PC-9 (cell line): ENCODE results near the gene LRCOL1. TPM values are rescaled to one million over a fixed set of nuclear protein-coding genes. Genes with fewer than 3 reads are reported as not detected.

ENCODE experiments used
- BruUV-seq: library from RNA; stranded (reverse); fragments of 400-500 nt; replicated peaks from 2 replicates; lab custom pipeline; 2021; lab: Mats Ljungman, UMichigan
- CTCF ChIA-PET: fragments of 300-600 bp; sonication (Branson Sonifier 250); formaldehyde crosslinking; loops from one replicate; lab custom pipeline; 2022; ENCODE audit warnings: antibody characterized with exemption; lab: Charles Lee
- POLR2A ChIA-PET: fragments of 300-600 bp; sonication (Branson Sonifier 250); formaldehyde crosslinking; loops from one replicate; lab custom pipeline; 2022; ENCODE audit warnings: antibody characterized with exemption; ENCODE audit not compliant: unreplicated experiment; lab: Charles Lee
- DNase-seq, 2 experiments: peaks; one replicate each; pipeline versions ENCODE4 v3.0.0 to v3.0.0-alpha.2; 2015 to 2022; ENCODE audit warnings: mixed read lengths in 1 of 2
- H2AFZ ChIP-seq: fragments of 200-600 bp; sonication (generic); 2 replicates; pipeline ENCODE4 v1.8.1; 2017; ENCODE audit warnings: antibody characterized with exemption
- H3F3A ChIP-seq: fragments of 200-600 bp; sonication (generic); 2 replicates; pipeline ENCODE4 v1.8.1; 2017; ENCODE audit warnings: antibody characterized with exemption, mild to moderate bottlenecking, low read depth; ENCODE audit not compliant: insufficient read depth
- H3K27ac ChIP-seq: fragments of 200-600 bp; sonication (generic); 2 replicates; pipeline ENCODE4 v1.6.1; 2016; ENCODE audit warnings: mixed run types
- H3K27me3 ChIP-seq: fragments of 200-600 bp; sonication (generic); 2 replicates; pipeline ENCODE4 v1.6.1; 2016; ENCODE audit warnings: low read depth, mixed run types; ENCODE audit not compliant: insufficient read depth
- H3K36me3 ChIP-seq: fragments of 200-600 bp; sonication (generic); 2 replicates; pipeline ENCODE4 v1.6.1; 2016; ENCODE audit warnings: low read depth, mixed run types
- H3K4me1 ChIP-seq: fragments of 200-600 bp; sonication (generic); replicated peaks from 2 replicates; pipeline ENCODE4 v1.6.1; 2016; ENCODE audit warnings: mixed run types; ENCODE audit not compliant: insufficient read depth
- H3K4me2 ChIP-seq: fragments of 200-600 bp; sonication (generic); 2 replicates; pipeline ENCODE4 v1.6.1; 2017; ENCODE audit warnings: mixed run types
- H3K4me3 ChIP-seq: fragments of 200-600 bp; sonication (generic); 2 replicates; pipeline ENCODE4 v1.6.1; 2016; ENCODE audit warnings: mixed run types
- H3K79me2 ChIP-seq: fragments of 200-600 bp; sonication (generic); 2 replicates; pipeline ENCODE4 v1.6.1; 2017; ENCODE audit warnings: low read depth, mixed run types
- H3K9me2 ChIP-seq: fragments of 200-600 bp; sonication (generic); 2 replicates; pipeline ENCODE4 v1.8.1; 2017; ENCODE audit warnings: mild to moderate bottlenecking; ENCODE audit not compliant: insufficient read depth
- H3K9me3 ChIP-seq: fragments of 200-600 bp; sonication (generic); 2 replicates; pipeline ENCODE4 v1.8.1; 2016; ENCODE audit warnings: low read depth; ENCODE audit not compliant: insufficient read depth
- H4K20me1 ChIP-seq: fragments of 200-600 bp; sonication (generic); 2 replicates; pipeline ENCODE4 v1.8.1; 2017; ENCODE audit not compliant: insufficient read depth
- CTCF ChIP-seq: fragments of 200-600 bp; sonication (generic); conservative IDR thresholded peaks from 2 replicates; pipeline ENCODE4 v1.6.1; 2017; ENCODE audit warnings: mixed run types, antibody characterized with exemption, mild to moderate bottlenecking, moderate library complexity
- EZH2 ChIP-seq: fragments of 200-600 bp; sonication (generic); IDR thresholded peaks from 2 replicates; pipeline ENCODE4 v1.8.0; 2017; ENCODE audit warnings: antibody characterized with exemption, low read depth
- intact Hi-C: fragments of 100-400 bp; cut with micrococcal nuclease; formaldehyde crosslinking; loops from one replicate; pipeline ENCODE4 v1.10.0; 2022; ENCODE audit not compliant: unreplicated experiment
- total RNA-seq: library from RNA; stranded (reverse); gene quantifications from 2 replicates; pipeline ENCODE4 v1.2.3, GENCODE V29; 2021

The LRCOL1 gene
- total RNA-seq, 1 experiment from 2014 or later = not detected

- Histone ChIP-seq H3K27me3 (peaks cover 29% of the 10 kb centered on the region), H4K20me1 (no peaks in the 10 kb centered on the region), H3K4me3 (no peak overlapping the region), H3K4me2 (no peak overlapping the region), H3K27ac (no peak overlapping the region), H3K79me2 (no peaks in the 10 kb centered on the region), H3F3A (peaks cover 5% of the 10 kb centered on the region), H3K4me1 (no peaks in the 10 kb centered on the region; the same call in 1 of the 2 replicates), H3K9me2 (no peaks in the 10 kb centered on the region), H2AFZ (no peak overlapping the region), H3K9me3 (no peaks in the 10 kb centered on the region), H3K36me3 (no peaks in the 10 kb centered on the region)
- ChIA-PET CTCF (no interaction called here), POLR2A (no interaction called here)
- DNase-seq = no peak
- BruUV-seq = no TSS peak
- intact Hi-C loops = no loop called here
- TF ChIP-seq EZH2 = no peak
- no peak for TF ChIP-seq CTCF
Measured at GRCh38 chr12:132592282-132592970, 18.0 kb downstream of the LRCOL1 start.

GRCh38 chr12:132591107-132591935 is 19.1 kb downstream of the LRCOL1 start:
- H3K36me3 ChIP-seq = no peaks in the 10 kb centered on the region
- DNase-seq = no peak
- no peaks in the 10 kb centered on the region for H3K9me2 ChIP-seq
- H2AFZ ChIP-seq = no peak overlapping the region
- no peak overlapping the region for H3K27ac ChIP-seq
- intact Hi-C loops = no loop called here
- H3K79me2 ChIP-seq = no peaks in the 10 kb centered on the region
- H3F3A ChIP-seq = no peaks in the 10 kb centered on the region; the same call in none of the 2 replicates
- H3K4me1 ChIP-seq = no peaks in the 10 kb centered on the region
- ChIA-PET CTCF (no interaction called here), POLR2A (no interaction called here)
- H3K4me2 ChIP-seq = no peak overlapping the region
- no peaks in the 10 kb centered on the region for H4K20me1 ChIP-seq
- H3K4me3 ChIP-seq = no peak overlapping the region
- TF ChIP-seq CTCF (no peak), EZH2 (no peak)
- BruUV-seq = no TSS peak
- no peaks in the 10 kb centered on the region for H3K9me3 ChIP-seq
- peaks cover 29% of the 10 kb centered on the region for H3K27me3 ChIP-seq

GRCh38 chr12:132588821-132589669 is 21.3 kb downstream of the LRCOL1 start:
- DNase-seq = no peak
- H3K4me2 ChIP-seq = no peak overlapping the region
- H3F3A ChIP-seq = no peaks in the 10 kb centered on the region; the same call in 1 of the 2 replicates
- H3K36me3 ChIP-seq = no peaks in the 10 kb centered on the region
- H3K4me3 ChIP-seq = no peak overlapping the region
- H3K9me2 ChIP-seq = no peaks in the 10 kb centered on the region
- no peak overlapping the region for H3K27ac ChIP-seq
- peaks cover 29% of the 10 kb centered on the region for H3K27me3 ChIP-seq
- no peaks in the 10 kb centered on the region for H3K79me2 ChIP-seq
- POLR2A ChIA-PET = no interaction called here
- intact Hi-C loops = no loop called here
- no peaks in the 10 kb centered on the region for H4K20me1 ChIP-seq
- CTCF ChIA-PET = no interaction called here
- TF ChIP-seq EZH2 (no peak), CTCF (no peak)
- H3K9me3 ChIP-seq = no peaks in the 10 kb centered on the region
- no peak overlapping the region for H2AFZ ChIP-seq
- no TSS peak for BruUV-seq
- no peaks in the 10 kb centered on the region for H3K4me1 ChIP-seq
